Gastroesophageal sphincter (tissue), 2 donors: ENCODE data around the gene UTS2B.

ENCODE experiments used
- POLR2A ChIP-seq, 2 donors: fragments of 450-650 bp; IDR thresholded peaks; one replicate each; pipeline ENCODE4 v1.6.1; 2017; ENCODE audit warnings: antibody characterized with exemption in 2 of 2, mild to moderate bottlenecking in 2 of 2, moderate library complexity in 1 of 2
- POLR2AphosphoS5 ChIP-seq: sonication (generic); formaldehyde crosslinking; IDR thresholded peaks from one replicate; pipeline ENCODE4 v1.6.1; 2017; ENCODE audit warnings: antibody characterized with exemption

DNA sequence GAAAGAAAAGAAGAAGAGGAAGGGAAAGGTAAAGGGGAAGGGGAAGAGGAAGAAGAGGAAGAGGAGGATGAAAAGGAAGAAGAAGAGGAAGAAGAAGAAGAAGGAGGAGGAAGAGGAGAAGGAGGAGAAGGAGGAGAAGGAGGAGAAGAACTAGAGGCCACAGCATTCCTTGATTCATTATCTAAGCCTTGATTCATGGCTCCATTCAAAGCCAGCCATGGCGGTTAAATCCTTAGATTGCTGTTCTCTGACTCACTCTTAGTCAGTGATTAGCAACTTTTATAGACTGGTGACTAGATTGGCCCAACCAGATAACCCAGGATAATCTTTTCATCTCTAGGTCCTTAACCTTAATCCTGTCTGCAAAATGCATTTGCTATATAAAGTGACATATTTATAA lies 83.7 kb downstream of the UTS2B start:
- TF ChIP-seq POLR2AphosphoS5 (no peak), POLR2A (IDR thresholded peaks at IDR 0.05) (no peak)
